ENCODE data around the gene STN1.

STN1 gene

GRCh38 chr10:103928784-103929183 lies 10.8 kb upstream of the STN1 start:
- DNase-seq = no peak

GRCh38 chr10:103926722-103927319 lies 8.8 kb upstream of the STN1 start:
- no peak for DNase-seq

- DNase-seq = no peak
Observed at GRCh38 chr10:103925591-103925990, 7.6 kb upstream of the STN1 start.

GRCh38 chr10:103923502-103923901 lies 5.5 kb upstream of the STN1 start:
- no peak for DNase-seq

- no peak for DNase-seq
Observed at GRCh38 chr10:103922659-103923058, 4.7 kb upstream of the STN1 start.

GRCh38 chr10:103921750-103922195 lies 3.8 kb upstream of the STN1 start:
- peak in 1 of 2 experiments; percentile 17 for DNase-seq

GRCh38 chr10:103921248-103921647 lies 3.3 kb upstream of the STN1 start:
- DNase-seq = no peak

GRCh38 chr10:103919648-103920025 lies 1.7 kb upstream of the STN1 start:
- no peak for DNase-seq

- DNase-seq = peak; percentile 36 to 45
Observed at GRCh38 chr10:103917302-103918052, 507 bp downstream of the STN1 start.

- no peak for DNase-seq
Observed at GRCh38 chr10:103916876-103917275, 1.1 kb downstream of the STN1 start.

GRCh38 chr10:103916254-103916653 lies 1.7 kb downstream of the STN1 start:
- DNase-seq = no peak

GRCh38 chr10:103915796-103916195 lies 2.2 kb downstream of the STN1 start:
- DNase-seq = no peak

- DNase-seq = no peak
Observed at GRCh38 chr10:103912759-103913158, 5.2 kb downstream of the STN1 start.

- DNase-seq = no peak
Observed at GRCh38 chr10:103911021-103911459, 6.9 kb downstream of the STN1 start.

- DNase-seq = no peak
Observed at GRCh38 chr10:103910442-103911012, 7.5 kb downstream of the STN1 start.

GRCh38 chr10:103905441-103905840 lies 12.5 kb downstream of the STN1 start:
- DNase-seq = no peak

- no peak for DNase-seq
Observed at GRCh38 chr10:103901299-103901698, 16.7 kb downstream of the STN1 start.

- DNase-seq = no peak
Observed at GRCh38 chr10:103899312-103899711, 18.7 kb downstream of the STN1 start.

GRCh38 chr10:103897241-103897774 lies 20.7 kb downstream of the STN1 start:
- no peak for DNase-seq

- DNase-seq = no peak
Observed at GRCh38 chr10:103896225-103896624, 21.8 kb downstream of the STN1 start.

GRCh38 chr10:103895411-103896186 lies 22.4 kb downstream of the STN1 start:
- no peak for DNase-seq

GRCh38 chr10:103894441-103894864 lies 23.5 kb downstream of the STN1 start:
- DNase-seq = no peak

GRCh38 chr10:103893817-103894216 lies 24.2 kb downstream of the STN1 start:
- no peak for DNase-seq

All from NCI-H526 (cell line).